GM21526 (cell line): Measurements from ENCODE around the gene PPP3CB.

Source experiments
- ATAC-seq: cut with Tn5 transposase; IDR thresholded peaks from one replicate; pipeline ENCODE4 v1.9.1; 2021; ENCODE audit warnings: moderate library complexity; ENCODE audit not compliant: unreplicated experiment, low FRiP score

PPP3CB gene

DNA sequence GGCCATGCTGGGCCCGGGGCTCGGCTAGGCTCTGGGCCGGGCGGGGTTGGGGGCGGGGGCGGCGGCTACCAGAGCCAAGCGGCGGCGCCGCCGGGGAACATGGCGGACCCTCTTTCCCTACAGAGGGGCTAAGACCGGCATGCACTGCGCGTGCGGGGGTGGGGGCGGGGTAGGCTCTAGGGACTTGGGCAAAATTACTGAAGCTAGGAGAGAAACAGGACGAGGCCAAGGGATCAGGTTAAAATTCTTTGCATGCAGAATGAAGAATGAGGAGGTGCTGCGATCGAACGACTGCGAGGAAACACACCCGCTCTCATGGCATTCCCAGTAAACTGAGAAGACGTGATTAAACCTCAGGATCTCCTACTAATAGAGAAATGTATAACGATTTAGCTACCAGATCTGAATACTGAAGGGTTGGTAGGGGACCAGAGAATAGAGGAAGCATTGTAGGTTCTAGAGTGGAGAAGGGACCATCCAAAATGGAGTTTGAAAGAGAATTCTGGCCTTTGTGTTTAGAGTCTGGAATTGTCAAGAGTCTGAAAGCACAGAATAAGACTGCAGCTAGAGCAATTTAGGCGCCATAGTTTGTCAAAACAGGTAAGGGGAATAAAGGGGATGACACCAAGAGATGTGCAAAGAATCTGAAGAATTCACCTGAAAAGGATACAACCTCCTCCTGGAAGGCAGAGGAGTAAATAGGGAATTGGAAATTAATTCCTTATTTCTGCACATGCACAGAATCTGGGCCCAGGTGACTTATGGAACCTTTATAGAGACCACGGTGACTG is at the start of gene PPP3CB:
PPP3CB (minus strand) TSS at position 141 of the 791 bp plus-strand sequence; CDS start at position 6, 135 bp downstream.
- ATAC-seq: peak; percentile 44

DNA sequence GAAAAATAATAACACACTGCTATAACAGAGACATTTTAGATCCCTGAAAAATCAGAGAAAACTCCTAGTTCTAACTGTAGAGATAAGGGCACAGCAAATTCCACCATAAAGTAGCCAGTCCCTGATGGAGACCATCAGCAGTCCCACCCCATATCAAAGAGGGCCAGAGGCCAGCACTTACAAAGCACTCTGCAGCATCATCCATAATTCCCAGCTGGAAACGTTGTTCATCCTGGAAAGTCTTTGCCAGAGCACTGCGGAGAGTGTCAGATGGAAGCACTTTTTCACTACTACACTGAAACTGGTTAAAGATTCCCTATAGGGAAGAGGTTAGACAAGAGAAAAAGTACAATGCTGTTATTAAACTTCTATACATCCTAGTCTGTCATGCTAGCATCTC is 49.5 kb upstream of the PPP3CB start:
- ATAC-seq: no peak

- ATAC-seq: no peak
These were observed 41.9 kb upstream of the PPP3CB start for GRCh38 chr10:73537709-73538108.

GRCh38 chr10:73537288-73537687 is 41.5 kb upstream of the PPP3CB start:
- ATAC-seq: no peak

GRCh38 chr10:73534857-73535256 is 39.0 kb upstream of the PPP3CB start:
- ATAC-seq: no peak

DNA sequence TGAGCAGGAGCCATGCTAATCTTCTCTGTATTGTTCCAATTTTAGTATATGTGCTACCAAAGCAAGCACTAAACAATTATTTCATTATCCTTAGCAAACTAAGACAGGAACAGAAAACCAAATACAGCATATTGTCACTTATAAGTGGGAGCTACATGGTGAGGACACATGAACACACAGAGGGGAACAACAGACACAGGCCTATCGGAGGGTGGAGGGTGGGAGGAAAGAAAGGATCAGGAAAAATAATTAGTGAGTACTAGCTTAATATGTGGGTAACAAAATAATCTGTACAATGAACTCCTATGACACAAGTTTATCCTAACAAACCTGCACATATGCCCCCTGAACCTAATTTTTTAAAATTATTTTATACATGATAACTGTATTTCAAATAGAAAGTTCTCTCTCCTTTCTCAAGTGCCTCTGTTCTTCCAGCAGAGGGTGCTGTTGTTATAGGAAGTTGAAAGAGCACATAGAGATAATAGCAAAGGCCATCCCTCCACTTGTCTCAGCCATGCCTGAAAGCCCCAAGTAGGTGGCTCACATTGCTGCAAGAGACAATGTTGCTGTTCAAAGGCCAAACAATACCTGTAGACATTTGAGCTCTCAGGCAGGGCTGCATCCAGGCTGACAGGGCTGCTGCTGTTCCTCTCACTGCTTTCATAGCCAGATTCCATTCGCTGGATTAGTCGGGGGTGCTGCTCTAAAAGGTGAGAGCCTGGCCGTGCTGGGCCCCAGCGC is 33.4 kb upstream of the PPP3CB start:
- no peak for ATAC-seq

GRCh38 chr10:73522263-73522662 is 26.4 kb upstream of the PPP3CB start:
- no peak for ATAC-seq

- no peak for ATAC-seq
These were observed 23.5 kb upstream of the PPP3CB start for GRCh38 chr10:73519336-73519735.

DNA sequence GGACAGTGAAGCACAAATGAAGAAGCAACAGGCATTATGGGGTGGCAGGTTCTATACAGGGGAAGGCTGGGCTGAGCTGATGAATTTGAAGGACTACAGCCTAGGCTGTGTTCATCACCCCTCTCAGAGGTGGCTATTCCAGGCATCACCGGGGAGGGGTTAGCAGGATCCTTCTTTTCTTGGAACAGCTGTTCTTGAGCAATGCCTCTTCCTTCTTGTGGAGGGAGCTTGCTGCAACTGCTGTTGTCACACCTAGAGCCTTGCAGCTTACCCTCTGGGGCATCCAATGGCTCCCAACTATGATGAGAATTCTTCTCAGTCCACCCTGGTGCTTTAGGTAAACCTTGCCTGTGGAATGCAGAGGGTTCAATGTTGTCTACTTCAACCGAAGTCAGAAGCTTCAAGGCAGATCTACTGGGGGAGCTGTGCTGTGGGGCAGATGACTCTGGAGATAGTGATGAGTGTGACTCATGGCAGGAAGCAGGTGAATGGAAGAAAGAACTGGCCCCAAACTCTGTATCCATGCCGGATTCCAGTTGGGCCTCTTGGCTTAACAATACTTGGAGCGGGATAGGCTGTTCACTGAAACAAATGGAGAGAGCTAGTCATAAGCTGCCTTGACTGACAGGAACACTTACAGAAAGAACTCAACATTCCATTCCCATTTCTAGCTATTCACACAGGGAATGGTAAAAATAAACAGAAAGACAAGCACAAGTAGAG is 21.5 kb upstream of the PPP3CB start:
- ATAC-seq: no peak

GRCh38 chr10:73512207-73512743 is 16.5 kb upstream of the PPP3CB start:
- ATAC-seq: no peak

DNA sequence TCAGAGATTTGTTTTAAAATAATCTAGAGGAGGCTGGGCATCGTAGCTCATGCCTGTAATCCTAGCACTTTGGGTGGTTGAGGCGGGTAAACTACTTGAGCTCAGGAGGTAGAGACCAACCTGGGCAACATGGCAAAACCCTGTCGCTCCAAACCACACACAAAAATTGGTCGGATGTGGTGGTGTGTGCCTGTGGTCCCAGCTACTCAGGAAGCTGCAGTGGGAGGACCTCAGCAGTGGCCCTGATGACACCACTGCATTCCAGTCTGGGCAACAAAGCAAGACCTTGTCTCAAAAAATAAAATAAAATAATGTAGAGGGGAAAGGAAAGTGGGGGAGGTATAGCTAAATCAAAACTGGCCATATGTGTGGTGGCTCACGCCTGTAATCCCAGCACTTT is 13.9 kb upstream of the PPP3CB start:
- no peak for ATAC-seq

DNA sequence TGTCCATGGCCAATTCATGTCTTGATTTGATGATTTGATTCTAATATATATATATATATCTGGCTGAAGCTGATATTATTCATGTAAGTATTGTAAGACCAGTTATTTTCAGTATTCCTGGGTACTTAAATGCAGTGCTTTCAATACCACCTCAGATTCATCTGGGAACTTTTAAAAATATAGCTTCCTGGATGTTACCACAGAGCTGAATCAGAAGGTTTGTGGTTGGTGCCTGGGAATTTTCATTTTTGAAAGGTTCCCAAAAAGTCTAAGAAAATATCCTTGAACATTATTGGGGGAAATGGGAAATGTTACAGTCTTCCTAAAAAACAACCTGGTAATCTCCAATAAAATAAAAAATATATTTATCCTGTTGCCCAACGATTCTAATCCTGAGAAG is 10.7 kb upstream of the PPP3CB start:
- no peak for ATAC-seq

- no peak for ATAC-seq
These were observed 10.2 kb upstream of the PPP3CB start for GRCh38 chr10:73506074-73506473.

DNA sequence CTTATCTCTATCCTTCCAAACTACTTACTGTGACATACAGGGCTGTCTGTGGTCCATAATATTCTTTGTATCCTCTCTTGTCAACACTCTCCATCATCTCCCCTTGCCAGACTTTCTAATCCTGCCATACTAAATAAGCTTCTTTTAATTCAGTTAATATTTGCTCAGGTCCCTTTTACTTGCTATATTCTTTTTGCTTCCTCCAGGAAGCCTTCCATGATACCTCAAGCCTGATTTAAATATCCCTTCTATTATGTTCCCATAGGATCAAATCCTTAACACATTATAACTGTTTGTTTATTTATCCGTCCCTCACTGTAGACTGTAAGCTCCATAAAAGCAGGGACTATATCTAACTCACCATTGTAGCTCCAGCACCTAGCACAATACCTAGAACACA is 7.2 kb upstream of the PPP3CB start:
- ATAC-seq: no peak

GRCh38 chr10:73501651-73502050 is 5.8 kb upstream of the PPP3CB start:
- ATAC-seq: no peak

DNA sequence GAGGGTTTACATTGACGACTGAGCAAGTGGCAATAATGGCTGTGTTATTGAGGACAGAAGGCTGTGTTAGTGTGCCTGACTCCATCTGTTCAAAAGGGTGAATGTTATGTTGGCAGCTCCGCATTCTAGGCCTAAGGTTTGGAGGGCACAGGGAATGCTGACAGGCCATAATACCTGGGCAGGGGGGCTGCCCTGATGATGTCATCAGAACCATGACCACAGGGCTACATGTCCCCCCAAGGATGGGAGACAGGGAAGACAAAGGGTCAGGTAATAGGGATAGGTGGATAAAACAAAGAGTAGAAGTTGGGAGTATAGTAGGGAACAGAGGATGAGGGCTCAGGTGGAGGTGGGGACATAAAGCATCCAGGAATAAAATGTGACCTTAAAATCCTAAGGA is 1.8 kb upstream of the PPP3CB start:
- no peak for ATAC-seq

DNA sequence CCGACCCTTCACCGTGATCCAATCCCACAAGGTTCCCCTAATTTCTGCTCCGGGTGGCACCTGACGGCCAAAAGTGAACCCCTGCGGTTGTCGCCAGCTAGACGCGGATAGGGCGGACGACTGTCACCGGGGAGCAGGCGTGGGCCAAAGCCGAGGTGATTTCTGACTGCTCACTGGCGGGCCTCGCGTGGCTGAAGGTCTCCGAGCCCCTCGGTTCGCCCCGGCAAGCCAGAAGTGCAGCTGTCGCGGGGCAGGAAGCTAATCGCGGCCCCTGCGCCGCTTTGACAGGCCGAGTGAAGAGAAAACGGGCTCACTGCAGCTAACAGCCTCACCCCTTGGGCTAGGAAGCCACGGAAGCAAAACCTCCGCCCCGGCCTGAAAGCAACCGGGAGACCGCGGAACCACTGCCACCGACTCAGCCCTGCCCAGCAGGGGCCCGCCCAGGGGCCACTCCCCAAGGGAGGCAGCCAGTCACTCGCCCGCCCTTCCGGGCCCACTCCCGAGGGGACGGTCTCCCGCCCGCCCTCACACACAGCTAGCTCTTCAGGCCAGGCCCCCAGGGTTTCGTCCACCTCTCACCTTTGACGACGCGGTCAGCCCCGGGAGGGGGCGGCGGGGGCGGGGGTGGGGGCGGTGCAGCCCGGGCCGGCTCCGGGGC is 469 bp downstream of the PPP3CB start:
- peak; percentile 87 for ATAC-seq

GRCh38 chr10:73494877-73495225 is 973 bp downstream of the PPP3CB start:
- ATAC-seq: no peak

DNA sequence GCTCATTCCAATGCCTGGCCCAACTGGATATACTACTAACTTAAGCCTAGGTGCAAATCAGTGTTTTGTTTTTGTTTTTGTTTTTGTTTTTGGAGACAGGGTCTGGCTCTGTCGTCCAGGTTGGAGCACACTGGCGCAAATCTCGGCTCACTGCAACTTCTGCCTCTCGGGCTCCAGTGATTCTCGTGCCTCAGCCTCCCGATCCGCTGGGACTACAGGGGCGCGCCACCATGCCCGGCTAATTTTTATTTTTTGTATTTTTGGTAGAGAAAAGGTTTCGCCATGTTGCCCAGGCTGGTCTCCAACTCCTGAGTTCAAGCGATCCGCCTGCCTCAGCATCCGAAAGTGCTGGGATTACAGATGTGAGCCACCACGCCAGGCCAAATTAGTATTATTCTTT is 1.6 kb downstream of the PPP3CB start:
- no peak for ATAC-seq

DNA sequence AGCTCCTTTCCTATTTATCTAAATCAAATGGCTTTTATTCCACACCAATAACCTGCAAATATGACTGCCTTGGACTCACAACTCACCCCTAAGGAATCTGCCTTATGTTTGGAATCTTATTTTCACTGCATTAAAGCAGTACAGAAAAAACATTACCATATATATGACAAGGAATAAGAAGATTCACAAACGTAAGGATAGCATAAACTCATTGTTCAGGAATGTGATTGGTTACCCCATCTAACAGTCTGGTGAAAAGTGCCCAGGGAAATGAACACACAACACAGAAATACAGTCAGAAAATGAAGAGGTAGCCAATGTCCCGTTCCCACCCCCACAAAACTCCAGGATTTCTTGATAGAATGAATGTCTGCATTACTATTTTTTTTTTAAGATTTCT is 2.0 kb downstream of the PPP3CB start:
- no peak for ATAC-seq

DNA sequence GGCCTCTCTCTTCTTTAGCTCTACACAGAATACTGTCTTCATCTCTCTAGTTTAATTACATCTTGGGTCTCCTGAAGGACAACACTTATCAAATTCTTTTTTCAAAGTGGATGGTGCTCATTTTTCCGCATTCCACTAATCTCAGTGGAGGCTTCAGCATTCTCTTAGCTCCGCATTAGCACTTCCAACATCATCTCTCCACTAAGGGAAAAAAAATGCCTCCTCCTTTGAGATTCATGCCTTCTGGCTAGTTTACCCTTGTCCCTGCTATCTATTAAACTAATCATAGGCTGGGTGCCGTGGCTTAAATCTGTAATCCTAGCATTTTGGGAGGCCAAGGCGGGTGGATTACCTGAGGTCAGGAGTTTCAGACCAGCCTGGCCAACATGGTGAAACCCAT is 9.2 kb downstream of the PPP3CB start:
- ATAC-seq: no peak
